HL-60 (cell line): ENCODE measurements around the gene EYA2.

Experiments used
- DNase-seq, 2 experiments: peaks; one replicate each; pipeline ENCODE4 v3.0.0-alpha.2; 2010 to 2020; ENCODE audit warnings: low read depth in 1 of 2, low spot score in 1 of 2
- H3K27ac ChIP-seq: fragments of 250-450 bp; sonication (Bioruptor Pico); replicated peaks from 2 replicates; pipeline ENCODE4 v1.5.1; 2020; ENCODE audit warnings: mild to moderate bottlenecking, moderate library complexity
- H3K27me3 ChIP-seq: fragments of 250-450 bp; sonication (Bioruptor Pico); 2 replicates; pipeline ENCODE4 v1.5.1; 2021; ENCODE audit warnings: mild to moderate bottlenecking, moderate library complexity; ENCODE audit not compliant: insufficient read depth, poor library complexity, severe bottlenecking
- H3K4me3 ChIP-seq: replicated peaks from 2 replicates; pipeline ENCODE4 v1.5.1; 2011; ENCODE audit warnings: mild to moderate bottlenecking, control low read depth, low read length; ENCODE audit not compliant: insufficient read depth
- CTCF ChIP-seq: IDR thresholded peaks from one replicate; pipeline ENCODE4 v1.5.1; 2011; ENCODE audit warnings: low read length, control low read depth, inconsistent platforms; ENCODE audit not compliant: insufficient read depth
- GABPA ChIP-seq: IDR thresholded peaks from 2 replicates; pipeline ENCODE4 v1.6.1; 2012; ENCODE audit warnings: low read depth
- POLR2AphosphoS5 ChIP-seq: IDR thresholded peaks from 2 replicates; pipeline ENCODE4 v1.6.1; 2012; ENCODE audit warnings: low read depth
- REST ChIP-seq: IDR thresholded peaks from 2 replicates; pipeline ENCODE4 v1.6.1; 2012; ENCODE audit warnings: low read depth; ENCODE audit not compliant: insufficient replicate concordance
- SPI1 ChIP-seq: IDR thresholded peaks from 2 replicates; pipeline ENCODE4 v1.6.1; 2012; ENCODE audit warnings: low read depth, mild to moderate bottlenecking, borderline replicate concordance

EYA2 gene

GRCh38 chr20:47049771-47050170 lies 155.1 kb downstream of the EYA2 start:
- no peak overlapping the region for H3K4me3 ChIP-seq
- TF ChIP-seq CTCF (no peak), POLR2AphosphoS5 (no peak), REST (no peak), GABPA (no peak), SPI1 (no peak)
- no peak overlapping the region for H3K27ac ChIP-seq
- H3K27me3 ChIP-seq = no peaks in the 10 kb centered on the region
- no peak for DNase-seq

GRCh38 chr20:47050996-47051395 lies 156.4 kb downstream of the EYA2 start:
- Histone ChIP-seq H3K27ac (no peak overlapping the region), H3K4me3 (no peak overlapping the region), H3K27me3 (no peaks in the 10 kb centered on the region)
- TF ChIP-seq REST = no peak
- TF ChIP-seq POLR2AphosphoS5 = no peak
- TF ChIP-seq SPI1 = no peak
- no peak for TF ChIP-seq GABPA
- TF ChIP-seq CTCF = no peak
- no peak for DNase-seq

GRCh38 chr20:47051936-47052526 lies 157.4 kb downstream of the EYA2 start:
- Histone ChIP-seq H3K27ac (no peak overlapping the region), H3K4me3 (no peak overlapping the region), H3K27me3 (no peaks in the 10 kb centered on the region)
- TF ChIP-seq GABPA (no peak), REST (no peak), SPI1 (no peak), CTCF (no peak), POLR2AphosphoS5 (no peak)
- no peak for DNase-seq
